CD4-positive, alpha-beta T cell treated with Interleukin-21 for 1 hour (primary cell): ENCODE data around the gene RTN4.
"Not testable (repeated sequence)": the region's sequence is repeated elsewhere in the genome, so short reads cannot be mapped to it uniquely, and the experiment has no call there.

ENCODE experiments used
- DNase-seq: peaks from one replicate; pipeline ENCODE4 v3.0.0-alpha.2; 2020

The RTN4 gene

DNA sequence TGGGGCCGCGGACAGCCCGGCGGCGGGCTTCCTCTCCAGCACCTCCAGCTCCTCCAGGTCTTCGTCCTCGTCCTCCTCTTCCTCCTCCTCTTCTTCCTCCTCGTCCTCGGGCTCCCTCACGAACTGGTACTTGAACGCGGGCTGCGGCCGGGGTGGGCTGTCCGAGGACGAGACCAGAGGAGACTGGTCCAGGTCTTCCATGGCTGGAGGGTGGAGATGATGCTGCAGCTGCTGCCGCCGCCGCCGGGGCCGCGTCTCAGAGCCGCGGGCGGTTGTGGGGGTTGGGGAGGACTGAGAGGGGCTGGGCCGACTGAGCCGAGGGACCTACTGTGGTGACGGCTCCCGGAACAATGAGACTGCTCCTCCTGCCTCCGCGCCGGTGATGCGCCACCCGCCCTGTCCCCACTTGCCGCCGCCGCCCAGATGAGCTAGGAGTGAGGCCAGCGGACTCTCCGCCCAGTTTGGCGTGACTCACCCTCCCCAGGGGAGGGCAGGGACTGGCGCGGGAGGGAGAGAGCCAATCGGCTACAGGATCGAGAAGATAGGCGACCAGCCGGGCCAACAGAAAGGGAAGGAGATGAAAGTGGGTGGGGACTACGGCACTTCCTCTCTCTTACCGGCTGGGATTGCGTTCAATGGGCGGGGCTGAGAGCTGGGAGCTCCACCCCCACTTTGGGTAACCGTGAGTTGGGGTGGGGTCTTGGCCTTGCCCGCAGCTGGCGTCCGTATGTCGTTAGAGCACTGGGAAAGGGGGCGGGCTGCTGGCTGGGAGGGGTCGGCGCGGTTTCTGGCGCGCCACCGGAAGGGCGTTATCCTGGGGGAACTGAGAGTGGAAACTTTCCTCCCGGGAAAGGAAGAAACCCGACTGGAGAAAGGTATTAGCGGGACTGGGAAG lies at the start of gene RTN4:
RTN4 (minus strand) TSS at position 352 of the 895 bp plus-strand sequence; CDS start at position 201, 151 bp downstream.
- peak; percentile 99 for DNase-seq

DNA sequence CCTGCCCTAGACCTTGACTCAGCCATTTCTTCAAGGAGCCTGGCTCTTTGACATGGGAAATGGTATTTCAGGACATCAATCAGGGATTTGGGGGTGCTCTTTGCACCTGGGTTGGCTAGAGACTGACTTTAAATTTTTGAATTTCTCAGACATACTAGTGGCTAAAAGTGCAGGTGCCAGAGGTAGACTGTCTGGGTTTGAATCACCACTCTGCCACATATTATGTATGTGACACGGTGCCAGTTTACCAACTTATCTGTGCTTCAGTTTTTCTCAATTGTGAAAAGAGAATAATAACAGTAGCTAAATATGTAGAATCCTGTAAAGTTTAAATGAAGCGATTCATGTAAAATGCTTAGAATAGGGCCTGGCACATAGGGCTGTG lies 49.2 kb upstream of the RTN4 start:
- DNase-seq: no peak

DNA sequence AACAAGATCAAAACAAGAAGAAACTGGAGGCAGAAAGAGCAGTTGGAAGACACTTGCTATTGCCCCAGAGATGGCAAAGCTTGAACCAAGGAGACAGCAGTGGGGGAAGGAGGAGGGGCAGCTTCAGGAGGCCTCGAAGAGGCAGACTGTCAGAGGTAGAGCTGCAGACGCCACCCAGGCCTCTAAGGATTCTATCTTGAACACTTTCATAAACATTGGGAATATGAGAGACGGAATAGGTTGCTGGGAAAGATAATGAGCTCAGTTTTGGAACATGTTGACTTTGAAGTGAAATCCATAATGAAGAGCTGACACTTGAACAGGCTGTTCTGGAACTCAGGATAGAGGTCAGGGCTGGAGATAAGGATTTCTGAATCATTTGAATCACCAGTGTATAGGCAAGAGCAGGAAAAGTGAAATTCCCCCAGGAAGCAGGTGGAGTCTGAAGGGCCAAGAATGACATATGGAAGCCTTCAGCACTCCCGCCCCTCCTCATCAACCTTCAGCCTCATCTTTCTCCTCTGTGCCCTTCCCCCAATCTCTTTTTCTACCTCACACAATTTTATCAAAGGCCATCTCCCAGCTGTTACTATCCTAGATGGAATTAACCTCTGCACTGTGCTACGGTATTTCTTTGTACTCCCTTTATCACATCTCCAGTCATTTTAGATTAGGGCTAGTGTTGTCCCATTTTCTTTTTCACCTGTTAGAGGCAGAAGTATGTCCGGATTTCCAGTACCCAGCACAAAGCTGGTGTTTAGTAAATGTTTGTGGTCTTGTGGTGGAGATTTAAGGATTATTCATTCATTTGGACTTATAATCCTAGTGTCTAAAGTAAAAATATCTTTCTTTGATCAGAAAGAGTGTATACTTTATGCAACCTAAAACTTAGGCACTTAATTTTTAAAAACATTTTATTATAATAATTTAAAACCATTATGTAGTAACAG lies 47.5 kb upstream of the RTN4 start:
- DNase-seq: no peak

DNA sequence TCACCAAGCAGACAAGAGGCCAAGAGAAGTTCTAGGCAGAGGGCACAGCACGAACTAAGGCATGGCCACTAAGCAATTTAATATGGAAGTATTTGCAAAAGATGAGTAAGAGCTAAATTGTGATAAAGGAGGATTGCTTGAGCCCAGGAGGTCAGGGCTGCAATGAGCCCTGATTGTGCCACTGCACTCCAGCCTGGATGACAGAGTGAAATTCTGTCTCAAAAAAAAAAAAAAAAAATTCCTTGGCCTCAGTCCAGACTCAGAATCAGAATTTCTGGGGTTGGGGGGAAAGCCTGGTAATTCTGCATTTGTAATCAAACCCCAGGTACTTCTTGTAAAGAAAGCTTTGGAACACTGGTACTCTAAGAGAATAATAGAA lies 46.8 kb upstream of the RTN4 start:
- no peak for DNase-seq

DNA sequence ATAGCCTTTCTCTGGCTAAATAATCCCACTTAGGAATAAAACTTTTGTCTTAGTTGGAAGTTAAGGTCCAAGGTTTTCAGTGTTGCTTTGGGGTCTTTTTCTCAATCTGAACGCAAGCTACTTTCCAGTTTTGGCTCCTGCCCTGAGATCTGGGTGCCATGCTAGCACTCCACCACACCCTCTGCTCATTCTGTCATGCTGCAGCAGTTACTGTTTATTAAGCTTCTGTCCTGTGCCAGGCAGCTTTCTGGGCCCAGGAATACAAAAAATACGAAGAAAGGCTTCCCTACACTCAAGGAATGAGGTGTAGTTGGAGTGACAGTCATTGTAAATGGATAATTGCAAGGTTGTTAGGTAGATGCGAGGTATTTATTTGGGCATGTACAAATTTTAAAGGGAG lies 46.3 kb upstream of the RTN4 start:
- no peak for DNase-seq

DNA sequence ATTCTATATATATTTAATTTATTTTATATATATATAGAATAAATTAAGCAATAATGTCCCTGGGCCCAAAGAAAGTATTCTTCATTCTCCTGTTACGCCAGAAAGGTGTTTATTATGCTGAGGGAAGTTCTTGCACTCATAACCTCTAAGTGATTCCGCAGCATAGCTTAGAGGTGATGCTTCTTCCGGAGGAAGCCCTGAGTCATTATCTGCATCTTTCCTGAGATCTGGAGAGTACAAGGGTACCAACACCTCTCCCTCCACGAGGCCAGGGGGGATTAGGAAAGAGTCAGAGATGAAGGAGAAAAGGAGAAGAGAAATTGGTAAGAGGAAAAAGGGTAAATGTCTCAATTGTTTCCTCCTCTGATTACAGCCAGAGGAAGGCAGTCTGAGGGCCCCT lies 43.1 kb upstream of the RTN4 start:
- DNase-seq: no peak

- no peak for DNase-seq
These were observed 42.2 kb upstream of the RTN4 start for GRCh38 chr2:55092439-55092838.

DNA sequence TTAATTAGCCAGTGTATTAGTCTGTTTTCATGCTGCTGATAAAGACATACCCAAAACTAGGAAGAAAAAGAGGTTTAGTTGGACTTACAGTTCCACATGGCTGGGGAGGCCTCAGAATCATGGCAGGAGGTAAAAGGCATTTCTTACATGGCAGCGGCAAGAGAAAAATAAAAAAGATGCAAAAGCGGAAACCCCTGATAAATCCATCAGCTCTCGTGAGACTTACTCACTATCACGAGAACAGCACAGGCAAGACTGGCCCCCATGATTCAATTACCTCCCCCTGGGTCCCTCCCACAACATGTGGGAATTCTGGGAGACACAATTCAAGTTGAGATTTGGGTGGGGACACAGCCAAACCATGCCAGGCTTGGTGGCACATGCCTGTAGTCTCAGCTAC lies 41.4 kb upstream of the RTN4 start:
- not testable (repeated sequence) for DNase-seq

DNA sequence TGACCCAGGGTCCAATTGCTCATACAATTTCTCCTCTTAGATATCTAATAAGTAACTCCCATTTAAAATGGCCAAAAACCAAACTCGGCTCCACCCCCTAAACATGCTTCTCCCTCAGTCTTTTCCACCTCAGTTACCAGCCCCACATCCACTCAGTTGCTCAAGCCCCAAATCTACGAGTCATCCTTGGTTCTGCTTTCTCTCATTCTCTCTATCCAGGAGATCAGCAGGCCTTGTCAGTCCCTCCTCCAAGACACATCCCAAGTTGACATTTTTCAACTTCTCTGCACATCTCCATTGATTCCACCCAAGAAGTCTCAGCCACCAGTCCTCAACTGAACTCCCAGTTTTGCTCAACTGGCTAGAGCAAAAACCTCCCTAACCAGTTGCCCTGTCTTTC lies 40.5 kb upstream of the RTN4 start:
- DNase-seq: no peak

DNA sequence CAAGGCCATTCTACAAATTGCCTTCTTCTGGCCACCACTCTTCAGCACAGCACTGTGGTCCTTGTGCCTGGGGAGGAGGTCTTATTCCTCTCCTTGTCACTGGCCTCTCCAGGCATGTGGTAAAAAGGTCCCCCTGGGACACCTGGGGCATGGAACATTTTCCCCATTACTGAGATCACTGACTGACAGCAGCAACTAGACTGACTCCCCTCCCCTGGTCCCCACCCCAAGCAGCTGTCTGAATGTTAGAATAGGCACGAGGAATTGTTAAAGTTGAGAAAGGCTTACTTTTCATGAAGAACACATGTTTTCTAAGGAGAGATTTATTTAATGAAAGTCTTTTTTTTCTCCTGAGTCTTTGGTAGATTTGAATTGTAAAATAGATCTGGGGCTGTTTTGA lies 39.5 kb upstream of the RTN4 start:
- DNase-seq: no peak

- DNase-seq: no peak
These were observed 38.1 kb upstream of the RTN4 start for GRCh38 chr2:55088400-55088799.

GRCh38 chr2:55087936-55088335 lies 37.7 kb upstream of the RTN4 start:
- DNase-seq: no peak

DNA sequence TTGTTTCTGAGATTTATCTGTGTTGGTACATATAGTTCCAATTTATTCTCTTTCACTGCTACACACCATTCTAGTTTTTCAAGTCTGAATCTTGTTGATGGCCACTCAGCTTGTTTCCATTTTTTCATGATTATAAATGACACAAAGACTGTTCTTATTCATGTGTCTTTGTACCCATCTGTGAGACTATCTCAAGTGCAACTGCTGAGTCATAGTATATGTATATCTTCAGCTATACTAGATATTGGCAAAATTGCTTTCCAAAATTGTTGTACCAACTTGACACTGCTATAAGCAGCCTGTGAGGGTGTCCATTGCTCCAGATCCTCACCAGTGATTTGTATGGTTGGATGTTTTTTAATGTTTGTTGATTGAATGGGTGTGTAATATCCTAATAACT lies 37.2 kb upstream of the RTN4 start:
- no peak for DNase-seq

GRCh38 chr2:55085113-55086040 lies 35.1 kb upstream of the RTN4 start:
- no peak for DNase-seq

DNA sequence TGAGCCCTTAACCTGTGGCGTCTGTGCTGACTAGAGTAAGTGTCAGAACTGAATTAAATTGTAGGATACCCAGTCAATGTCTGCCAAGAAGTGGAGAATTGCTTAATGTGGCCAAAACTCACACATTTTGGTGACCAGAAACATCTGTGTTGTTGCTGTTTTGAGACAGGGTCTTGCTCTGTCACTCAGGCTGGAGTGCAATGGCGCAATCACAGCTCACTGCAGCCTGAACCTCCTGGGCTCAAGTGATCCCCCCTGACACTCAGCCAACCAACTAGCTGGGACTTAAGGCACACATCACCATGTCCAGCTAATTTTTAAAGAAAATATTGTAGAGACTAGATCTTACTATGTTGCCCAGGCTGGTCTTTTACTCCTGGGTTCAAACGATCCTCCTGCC lies 34.4 kb upstream of the RTN4 start:
- no peak for DNase-seq

DNA sequence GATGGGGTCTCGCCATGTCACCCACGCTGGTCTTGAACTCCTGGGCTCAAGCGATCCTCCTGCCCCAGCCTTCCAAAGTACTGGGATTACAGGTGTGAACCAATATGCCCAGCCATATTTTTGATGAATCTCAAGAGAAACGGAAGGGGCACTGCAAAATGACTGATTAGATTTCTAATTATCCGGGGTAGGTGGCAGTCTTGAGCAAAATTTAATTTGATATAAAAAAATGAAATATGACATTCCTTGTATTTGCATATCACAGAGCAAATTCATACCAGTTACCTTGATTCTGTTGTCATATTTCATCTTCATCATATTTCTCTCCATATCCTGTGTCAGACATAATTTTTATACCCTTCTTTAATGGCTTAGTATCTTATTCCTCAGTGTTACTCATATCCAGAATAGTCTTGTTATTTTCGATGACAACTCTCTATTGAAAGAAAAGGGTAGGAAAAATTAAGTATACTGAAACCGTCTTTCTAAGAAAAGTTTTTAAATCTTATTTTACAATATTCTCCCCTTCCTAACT lies 30.0 kb upstream of the RTN4 start:
- DNase-seq: no peak

DNA sequence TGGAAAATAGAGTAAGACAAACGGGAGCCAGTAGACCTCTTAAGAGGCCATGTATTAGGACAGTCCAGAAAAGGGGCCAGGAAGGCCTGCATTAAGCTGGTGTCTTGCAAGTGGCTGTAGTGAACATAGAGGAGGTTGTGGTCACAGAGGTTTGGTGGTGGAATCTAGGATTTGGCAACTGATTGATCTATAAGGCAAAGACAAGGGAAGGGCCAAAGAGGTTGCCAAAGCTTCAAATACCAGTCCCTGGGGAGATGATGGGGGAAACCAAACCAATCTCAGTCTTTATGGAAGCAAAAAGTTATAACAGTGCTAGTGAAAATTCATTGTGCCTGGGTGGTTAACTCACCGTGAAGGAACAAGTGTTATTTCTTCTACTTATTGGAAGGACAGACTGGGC lies 28.7 kb upstream of the RTN4 start:
- DNase-seq: no peak

- no peak for DNase-seq
These were observed 26.5 kb upstream of the RTN4 start for GRCh38 chr2:55076721-55077120.

GRCh38 chr2:55076019-55076418 lies 25.8 kb upstream of the RTN4 start:
- DNase-seq: not testable (repeated sequence)

DNA sequence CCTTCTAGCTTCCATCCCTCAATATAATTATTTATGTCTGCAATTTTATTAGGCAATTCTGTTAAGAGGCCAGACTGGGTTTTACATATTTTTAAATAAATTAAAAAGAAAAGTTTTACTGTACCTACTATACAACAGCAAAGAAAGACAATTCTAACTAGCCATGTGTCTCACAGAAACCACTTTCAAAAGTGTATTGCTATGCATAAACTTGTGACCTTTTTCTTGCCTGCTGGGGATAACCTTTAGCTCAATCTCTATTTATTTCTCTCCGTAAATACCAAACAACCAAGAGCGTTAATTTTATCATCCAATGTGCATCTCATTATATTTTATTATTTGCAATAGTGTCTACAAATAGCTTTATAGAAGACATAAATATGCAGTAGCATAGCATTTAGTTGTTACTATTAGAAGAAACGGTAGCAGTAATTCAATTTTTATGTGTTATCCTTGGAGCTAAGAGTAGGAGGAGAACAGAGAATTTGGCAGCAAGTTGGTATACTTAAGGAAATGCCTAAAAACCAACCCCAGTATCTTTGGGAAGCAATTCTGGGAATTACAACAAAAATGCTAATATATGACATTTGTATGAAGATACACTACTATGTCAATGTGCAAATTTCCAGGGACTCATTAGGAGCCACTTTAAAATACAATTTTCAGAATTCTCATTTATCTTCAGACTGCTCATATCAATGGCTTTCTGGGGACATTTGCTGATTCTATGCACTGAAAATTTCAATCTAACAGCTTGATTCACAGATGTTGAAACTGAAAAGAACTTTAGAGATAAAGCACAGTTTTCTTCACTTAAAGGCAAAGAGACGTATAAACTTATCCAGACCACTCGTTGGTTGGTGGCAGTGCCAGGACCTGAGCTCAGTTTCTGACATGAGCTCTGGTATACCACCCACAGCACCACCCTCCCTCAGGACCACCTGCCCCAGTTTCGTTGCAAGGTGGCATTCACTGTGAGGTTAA lies 23.0 kb upstream of the RTN4 start:
- no peak for DNase-seq

DNA sequence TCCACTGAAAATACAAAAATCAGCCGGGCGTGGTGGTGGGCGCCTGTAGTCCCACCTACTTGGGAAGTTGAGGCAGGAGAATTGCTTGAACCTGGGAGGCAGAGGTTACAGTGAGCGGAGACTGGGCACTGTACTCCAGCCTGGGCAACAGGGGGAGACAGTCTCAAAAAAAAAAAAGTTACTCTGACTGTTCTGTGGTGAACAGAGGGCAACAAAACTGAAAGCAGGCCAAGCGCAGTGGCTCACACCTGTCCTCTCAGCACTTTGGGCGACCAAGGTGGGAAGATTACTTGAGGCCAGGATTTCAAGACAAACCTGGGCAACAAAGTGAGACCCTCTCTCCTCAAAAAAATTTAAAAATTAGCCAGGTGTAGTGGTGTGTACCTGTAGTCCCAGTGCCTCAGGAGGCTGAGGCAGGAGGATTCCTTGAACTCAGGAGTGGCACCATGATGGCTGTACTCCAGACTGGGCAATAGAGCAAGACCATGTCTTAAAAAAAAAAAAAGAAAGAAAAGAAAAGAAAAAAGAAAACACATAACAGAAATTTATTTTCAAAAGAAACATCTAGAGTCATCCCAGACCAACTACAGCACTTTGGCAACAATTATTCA lies 13.6 kb upstream of the RTN4 start:
- no peak for DNase-seq
